Liver (tissue), 9 donors: ENCODE data around the gene ADGRG1. TPM values are rescaled to one million over a fixed set of nuclear protein-coding genes. Genes with fewer than 3 reads are reported as not detected.

Experiments used
- DNase-seq: peaks from one replicate; pipeline ENCODE4 v3.0.0-alpha.2; 2017; ENCODE audit warnings: low spot score
- H3K27ac ChIP-seq, 2 donors: one replicate each; pipeline ENCODE4 v1.7.0; 2013; ENCODE audit warnings: inconsistent platforms in 2 of 2, low read length in 2 of 2, control low read depth in 1 of 2, low read depth in 1 of 2, mild to moderate bottlenecking in 1 of 2
- H3K27me3 ChIP-seq, 4 donors: one replicate each; pipeline versions ENCODE4 v1.6.1 to v1.7.0; 2013; ENCODE audit warnings: low read length in 3 of 4, inconsistent platforms in 1 of 4, mild to moderate bottlenecking in 1 of 4, moderate library complexity in 1 of 4; ENCODE audit not compliant: control insufficient read depth in 4 of 4, insufficient read depth in 4 of 4
- H3K36me3 ChIP-seq, 4 donors: one replicate each; pipeline versions ENCODE4 v1.6.1 to v1.7.0; 2013; ENCODE audit warnings: low read length in 3 of 4, mild to moderate bottlenecking in 3 of 4, low read depth in 1 of 4, moderate library complexity in 1 of 4; ENCODE audit not compliant: control insufficient read depth in 4 of 4, insufficient read depth in 3 of 4
- H3K4me1 ChIP-seq, 4 donors: one replicate each; pipeline versions ENCODE4 v1.6.1 to v1.7.0; 2013; ENCODE audit warnings: low read length in 3 of 4, mild to moderate bottlenecking in 3 of 4, moderate library complexity in 1 of 4; ENCODE audit not compliant: control insufficient read depth in 4 of 4, insufficient read depth in 4 of 4
- H3K4me3 ChIP-seq, 3 donors: one replicate each; pipeline versions ENCODE4 v1.6.1 to v1.7.0; 2013; ENCODE audit warnings: low read length in 3 of 3, control low read depth in 1 of 3, low read depth in 1 of 3, mild to moderate bottlenecking in 1 of 3
- H3K9ac ChIP-seq, 2 donors: one replicate each; pipeline ENCODE4 v1.7.0; 2013; ENCODE audit warnings: low read length in 2 of 2, mild to moderate bottlenecking in 2 of 2, moderate library complexity in 2 of 2, control low read depth in 1 of 2, low read depth in 1 of 2
- H3K9me3 ChIP-seq, 4 donors: one replicate each; pipeline versions ENCODE4 v1.6.1 to v1.7.0; 2013; ENCODE audit warnings: low read length in 3 of 4; ENCODE audit not compliant: control insufficient read depth in 4 of 4
- ATF3 ChIP-seq: IDR thresholded peaks from 2 replicates; pipeline ENCODE4 v1.6.1; 2016; ENCODE audit warnings: antibody characterized with exemption
- CTCF ChIP-seq: fragments of 150-350 bp; IDR thresholded peaks from 2 replicates; pipeline ENCODE4 v1.5.1; 2017; ENCODE audit warnings: improper control_type of control experiment, low read depth, low read length; ENCODE audit not compliant: missing input control
- FOXA1 ChIP-seq: IDR thresholded peaks from 2 replicates; pipeline ENCODE4 v1.6.1; 2016; ENCODE audit warnings: antibody characterized with exemption
- FOXA2 ChIP-seq: IDR thresholded peaks from 2 replicates; pipeline ENCODE4 v1.6.1; 2016; ENCODE audit warnings: antibody characterized with exemption
- GABPA ChIP-seq, 2 donors: IDR thresholded peaks in 1 of 2; conservative IDR thresholded peaks in 1 of 2; 2 replicates each; pipeline ENCODE4 v1.6.1; 2016; ENCODE audit warnings: antibody characterized with exemption in 2 of 2, mild to moderate bottlenecking in 1 of 2, moderate library complexity in 1 of 2
- HNF4A ChIP-seq, 2 donors: conservative IDR thresholded peaks; 2 replicates each; pipeline ENCODE4 v1.6.1; 2016; ENCODE audit warnings: antibody characterized with exemption in 2 of 2, mild to moderate bottlenecking in 2 of 2
- JUND ChIP-seq, 2 donors: IDR thresholded peaks; 2 replicates each; pipeline ENCODE4 v1.6.1; 2016; ENCODE audit warnings: antibody characterized with exemption in 2 of 2
- MAX ChIP-seq: IDR thresholded peaks from 2 replicates; pipeline ENCODE4 v1.6.1; 2016; ENCODE audit warnings: antibody characterized with exemption
- NR2F2 ChIP-seq: IDR thresholded peaks from 2 replicates; pipeline ENCODE4 v1.6.1; 2016; ENCODE audit warnings: antibody characterized with exemption
- RAD21 ChIP-seq, 2 donors: IDR thresholded peaks; 2 replicates each; pipeline ENCODE4 v1.6.1; 2016; ENCODE audit warnings: antibody characterized with exemption in 2 of 2, mild to moderate bottlenecking in 2 of 2
- REST ChIP-seq: IDR thresholded peaks from 2 replicates; pipeline ENCODE4 v1.6.1; 2016; ENCODE audit warnings: antibody characterized with exemption, mild to moderate bottlenecking
- RXRA ChIP-seq, 2 donors: IDR thresholded peaks; 2 replicates each; pipeline ENCODE4 v1.6.1; 2017 to 2018; ENCODE audit warnings: antibody characterized with exemption in 2 of 2, mild to moderate bottlenecking in 1 of 2
- TAF1 ChIP-seq: conservative IDR thresholded peaks from 2 replicates; pipeline ENCODE4 v1.6.1; 2016; ENCODE audit warnings: antibody characterized with exemption, mild to moderate bottlenecking
- YY1 ChIP-seq: IDR thresholded peaks from 2 replicates; pipeline ENCODE4 v1.6.1; 2016; ENCODE audit warnings: antibody characterized with exemption, mild to moderate bottlenecking
- ZBTB33 ChIP-seq: IDR thresholded peaks from 2 replicates; pipeline ENCODE4 v1.6.1; 2016; ENCODE audit warnings: antibody characterized with exemption
- WGBS: extraction: QIAGEN DNeasy Blood & Tissue Kit; methylation state at CpG from one replicate; pipeline ENCODE4 v1.1.7; 2013; 5-methylcytosine and 5-hydroxymethylcytosine counted together
- polyA plus RNA-seq, 2 donors: library from polyadenylated mRNA; stranded (reverse) in 1 of 2; unstranded in 1 of 2; fragments of 200-250 nt in 1 of 2; fragments of >200 nt in 1 of 2; fragmentation: Nextera tagmentation in 1 of 2; extraction: Ambion mirVana in 1 of 2; gene quantifications; one replicate each; pipeline versions ENCODE4 v1.2.1 to v1.2.3, GENCODE V29; 2013 to 2015
- total RNA-seq, 2 donors: library from RNA; depleted of rRNA; stranded (reverse); fragments of >200 nt; gene quantifications; one replicate each; pipeline ENCODE4 v1.2.3, GENCODE V29; 2014
- donor health status: healthy.
- donor health status: healthy.
- donor health status: healthy.
- donor health status: healthy.
- donor health status: healthy.

Gene ADGRG1
- total and polyA plus RNA-seq, 4 donors = 1.7 to 3.3 (median 2.0) TPM

- H3K36me3 ChIP-seq = no peaks in the 10 kb centered on the region
- peak; percentile 17 for DNase-seq
- no peaks in the 10 kb centered on the region for H3K27me3 ChIP-seq
- no peaks in the 10 kb centered on the region for H3K9me3 ChIP-seq
- peaks cover 7 to 16% (median 11%) of the 10 kb centered on the region in 4 donors for H3K4me1 ChIP-seq
- no peak overlapping the region for H3K27ac ChIP-seq
- TF ChIP-seq CTCF = no peak
- TF ChIP-seq YY1 = no peak
- TF ChIP-seq JUND (IDR thresholded peaks at IDR 0.05) = no peak
- no peak for TF ChIP-seq RXRA (IDR thresholded peaks at IDR 0.05)
- TF ChIP-seq FOXA2 = no peak
- TF ChIP-seq RAD21 (IDR thresholded peaks at IDR 0.05) = no peak
- TF ChIP-seq TAF1 = no peak
- TF ChIP-seq ATF3 = no peak
- H3K4me3 ChIP-seq = no peak overlapping the region
- no peak overlapping the region for H3K9ac ChIP-seq
- WGBS = 97% methylated on average over 8 of the region's 8 CpGs
These were observed 19.8 kb upstream of the ADGRG1 start for GRCh38 chr16:57608462-57609113.

GRCh38 chr16:57609541-57610401 is 18.7 kb upstream of the ADGRG1 start:
- H3K27ac ChIP-seq = no peak overlapping the region
- peak overlapping the region in 1 of 2 donors; percentile 22 for H3K9ac ChIP-seq

GRCh38 chr16:57610611-57611010 is 17.8 kb upstream of the ADGRG1 start:
- no peaks in the 10 kb centered on the region for H3K27me3 ChIP-seq
- no peak overlapping the region for H3K27ac ChIP-seq
- no peak overlapping the region for H3K9ac ChIP-seq
- WGBS = 88% methylated on average over 4 of the region's 4 CpGs
- H3K9me3 ChIP-seq = no peaks in the 10 kb centered on the region
- H3K36me3 ChIP-seq = no peaks in the 10 kb centered on the region
- no peak overlapping the region for H3K4me3 ChIP-seq
- H3K4me1 ChIP-seq = peaks cover 7 to 15% (median 11%) of the 10 kb centered on the region in 4 donors
- DNase-seq = no peak
- TF ChIP-seq HNF4A (conservative IDR thresholded peaks at IDR 0.05) (no peak), ZBTB33 (no peak), NR2F2 (no peak), MAX (no peak), REST (no peak), YY1 (no peak), RAD21 (IDR thresholded peaks at IDR 0.05) (no peak), JUND (IDR thresholded peaks at IDR 0.05) (no peak), TAF1 (no peak), FOXA1 (no peak), GABPA (IDR thresholded peaks at IDR 0.05 in 1 of 2, conservative IDR thresholded peaks at IDR 0.05 in 1 of 2) (no peak)

More at GRCh38 chr16:57609541-57610401, 18.7 kb upstream of the ADGRG1 start:
- WGBS = 65% methylated on average over 12 of the region's 12 CpGs
- DNase-seq = no peak
- Histone ChIP-seq H3K4me1 (peaks cover 7 to 16% (median 11%) of the 10 kb centered on the region in 4 donors), H3K36me3 (no peaks in the 10 kb centered on the region), H3K4me3 (no peak overlapping the region), H3K9me3 (no peaks in the 10 kb centered on the region), H3K27me3 (no peaks in the 10 kb centered on the region)
- TF ChIP-seq TAF1 (no peak), RAD21 (IDR thresholded peaks at IDR 0.05) (peak in 1 of 2 donors; percentile 9)
